OCI-LY7 (cell line): Measurements from ENCODE around the gene FLT3. TPM values are rescaled to one million over a fixed set of nuclear protein-coding genes. Genes with fewer than 3 reads are reported as not detected.

ENCODE experiments used
- BruUV-seq: library from RNA; stranded (reverse); fragments of 400-500 nt; replicated peaks from 2 replicates; lab custom pipeline; 2021; lab: Mats Ljungman, UMichigan
- CTCF ChIA-PET: fragments of 300-600 bp; sonication (Branson Sonifier 250); formaldehyde crosslinking; loops from one replicate; lab custom pipeline; 2022; ENCODE audit warnings: antibody characterized with exemption; ENCODE audit not compliant: unreplicated experiment; lab: Charles Lee
- POLR2A ChIA-PET: fragments of 300-600 bp; sonication (Branson Sonifier 250); formaldehyde crosslinking; loops from one replicate; lab custom pipeline; 2022; ENCODE audit warnings: antibody characterized with exemption; lab: Charles Lee
- DNase-seq: peaks from one replicate; pipeline ENCODE4 v3.0.0-alpha.2; 2015; ENCODE audit warnings: low spot score
- H2AFZ ChIP-seq: fragments of 200-600 bp; sonication (generic), shearing (Covaris generic); 2 replicates; pipeline ENCODE4 v1.6.1; 2014; ENCODE audit warnings: mild to moderate bottlenecking, antibody characterized with exemption, low read length, moderate library complexity
- H3K27ac ChIP-seq: fragments of 200-600 bp; sonication (generic); 2 replicates; pipeline ENCODE4 v1.5.1; 2014; ENCODE audit warnings: mixed run types, low read depth, mild to moderate bottlenecking, moderate library complexity, low read length, inconsistent platforms; ENCODE audit not compliant: poor library complexity, severe bottlenecking
- H3K36me3 ChIP-seq: fragments of 200-600 bp; sonication (generic); 2 replicates; pipeline ENCODE4 v1.6.1; 2014; ENCODE audit warnings: mild to moderate bottlenecking, antibody characterized with exemption, low read length, moderate library complexity, mixed read lengths; ENCODE audit not compliant: insufficient read depth
- H3K4me1 ChIP-seq: fragments of 200-600 bp; sonication (generic); 2 replicates; pipeline ENCODE4 v1.5.1; 2014; ENCODE audit warnings: mild to moderate bottlenecking, low read length; ENCODE audit not compliant: insufficient read depth, poor library complexity, severe bottlenecking
- H3K4me2 ChIP-seq: fragments of 200-600 bp; sonication (generic); 2 replicates; pipeline ENCODE4 v1.6.1; 2014; ENCODE audit warnings: mild to moderate bottlenecking, low read length
- H3K4me3 ChIP-seq: fragments of 200-600 bp; sonication (generic); 2 replicates; pipeline ENCODE4 v1.5.1; 2014; ENCODE audit warnings: mild to moderate bottlenecking, low read depth, low read length; ENCODE audit not compliant: poor library complexity, severe bottlenecking
- H3K79me2 ChIP-seq: fragments of 200-600 bp; sonication (generic); 2 replicates; pipeline ENCODE4 v1.6.1; 2016; ENCODE audit warnings: low read depth, mild to moderate bottlenecking, low read length, moderate library complexity, mixed read lengths; ENCODE audit not compliant: insufficient read depth
- H3K9me2 ChIP-seq: fragments of 200-600 bp; sonication (generic); 2 replicates; pipeline ENCODE4 v1.6.1; 2016; ENCODE audit warnings: mild to moderate bottlenecking, low read length, mixed read lengths; ENCODE audit not compliant: insufficient read depth
- H3K9me3 ChIP-seq: fragments of 200-600 bp; sonication (generic); 2 replicates; pipeline ENCODE4 v1.6.1; 2014; ENCODE audit warnings: mild to moderate bottlenecking, mixed run types, low read length, mixed read lengths
- H4K20me1 ChIP-seq: fragments of 200-600 bp; sonication (generic); 2 replicates; pipeline ENCODE4 v1.6.1; 2014; ENCODE audit warnings: mild to moderate bottlenecking, antibody characterized with exemption, low read length, moderate library complexity, mixed read lengths; ENCODE audit not compliant: insufficient read depth
- EZH2phosphoT487 ChIP-seq: fragments of 200-600 bp; sonication (generic); IDR thresholded peaks from 2 replicates; pipeline ENCODE4 v1.6.1; 2018; ENCODE audit warnings: low read depth, borderline replicate concordance, mild to moderate bottlenecking, mixed run types, antibody characterized with exemption, low read length, moderate library complexity, mixed read lengths
- intact Hi-C: fragments of 100-400 bp; cut with micrococcal nuclease; formaldehyde crosslinking; loops from one replicate; pipeline ENCODE4 v1.10.0; 2022; ENCODE audit not compliant: unreplicated experiment
- total RNA-seq, 2 experiments: library from RNA; depleted of rRNA in 1 of 2; stranded (reverse); fragments of >200 nt in 1 of 2; shearing (Covaris generic) in 1 of 2; gene quantifications; 2 replicates each; pipeline ENCODE4 v1.2.3, GENCODE V29; 2014 to 2022
- TF ChIP-seq, protein P1 (sequence below): fragments of 200-600 bp; sonication (generic); conservative IDR thresholded peaks from 2 replicates; pipeline ENCODE4 v1.5.1; 2014; ENCODE audit warnings: mild to moderate bottlenecking, antibody characterized with exemption, low read length, moderate library complexity, mixed read lengths

The FLT3 gene
- total RNA-seq, 2 experiments from 2014 or later, result not detected

DNA sequence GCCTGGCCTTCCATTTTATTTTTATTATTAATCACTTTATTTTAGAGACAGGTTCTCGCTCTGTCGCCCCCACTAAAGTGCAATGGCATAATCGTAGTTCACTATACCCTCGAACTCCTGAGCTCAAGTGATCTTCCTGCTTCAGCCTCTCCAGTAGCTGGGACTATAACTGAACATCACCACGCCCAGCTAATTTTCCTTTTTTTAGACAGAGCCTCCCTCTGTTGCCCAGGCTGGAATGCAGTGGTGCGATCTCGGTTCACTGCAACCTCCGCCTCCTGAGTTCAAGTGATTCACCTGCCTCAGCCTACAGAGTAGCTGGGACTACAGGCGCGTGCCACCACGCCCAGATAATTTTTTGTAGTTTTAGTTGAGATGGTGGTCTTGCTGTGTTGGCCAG is 31.3 kb upstream of the FLT3 start:
- BruUV-seq, result no TSS peak
- intact Hi-C loops, result loop anchor here (2.0 kb wide), 1 partner anchor 505 kb away; no protein-coding TSS in a partner anchor
- H3K4me1 ChIP-seq, result peaks cover 2% of the 10 kb centered on the region

DNA sequence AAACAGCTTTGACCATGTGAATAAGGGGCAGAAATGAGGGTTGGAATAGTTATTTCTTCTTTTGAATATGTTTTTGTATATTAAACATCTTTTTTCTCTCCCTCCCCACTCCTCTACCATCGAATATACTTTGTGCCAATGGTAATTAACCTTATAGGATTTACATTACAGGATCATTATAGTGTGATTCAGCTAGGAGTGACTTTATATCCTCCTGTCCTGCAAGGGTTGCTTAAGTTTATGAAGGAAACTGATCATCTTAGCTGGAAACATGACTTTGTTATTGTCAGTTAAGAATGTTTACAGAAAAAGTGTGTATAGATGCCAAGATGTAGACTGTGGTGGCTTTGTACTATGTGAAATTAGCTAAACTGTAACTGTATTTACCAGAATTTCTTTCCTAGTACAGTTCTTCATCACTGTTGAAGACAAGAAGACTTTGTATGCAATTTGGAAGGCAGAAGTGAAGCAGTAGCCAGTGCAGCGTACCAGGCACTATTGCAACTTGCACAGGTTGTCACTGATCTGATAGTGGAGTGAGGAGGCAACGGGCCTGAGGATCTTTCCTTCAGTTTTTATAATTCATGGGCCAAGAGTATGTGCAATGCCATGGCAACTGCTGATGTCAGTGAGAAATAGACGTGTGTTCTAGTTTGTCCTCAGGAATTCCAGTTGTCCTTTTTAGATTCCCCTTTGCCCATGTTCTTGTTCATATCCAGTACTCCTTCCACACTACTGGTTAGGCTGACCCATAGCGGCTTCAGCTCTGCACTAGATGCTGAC is 29.7 kb upstream of the FLT3 start:
- no peak overlapping the region for H3K4me2 ChIP-seq
- DNase-seq, result no peak
- H3K9me2 ChIP-seq, result no peaks in the 10 kb centered on the region
- H3K4me3 ChIP-seq, result no peak overlapping the region
- no peaks in the 10 kb centered on the region for H3K79me2 ChIP-seq
- H3K9me3 ChIP-seq, result no peaks in the 10 kb centered on the region
- H3K4me1 ChIP-seq, result no peaks in the 10 kb centered on the region
- TF ChIP-seq EZH2phosphoT487, result no peak
- TF ChIP-seq, protein P1, sequence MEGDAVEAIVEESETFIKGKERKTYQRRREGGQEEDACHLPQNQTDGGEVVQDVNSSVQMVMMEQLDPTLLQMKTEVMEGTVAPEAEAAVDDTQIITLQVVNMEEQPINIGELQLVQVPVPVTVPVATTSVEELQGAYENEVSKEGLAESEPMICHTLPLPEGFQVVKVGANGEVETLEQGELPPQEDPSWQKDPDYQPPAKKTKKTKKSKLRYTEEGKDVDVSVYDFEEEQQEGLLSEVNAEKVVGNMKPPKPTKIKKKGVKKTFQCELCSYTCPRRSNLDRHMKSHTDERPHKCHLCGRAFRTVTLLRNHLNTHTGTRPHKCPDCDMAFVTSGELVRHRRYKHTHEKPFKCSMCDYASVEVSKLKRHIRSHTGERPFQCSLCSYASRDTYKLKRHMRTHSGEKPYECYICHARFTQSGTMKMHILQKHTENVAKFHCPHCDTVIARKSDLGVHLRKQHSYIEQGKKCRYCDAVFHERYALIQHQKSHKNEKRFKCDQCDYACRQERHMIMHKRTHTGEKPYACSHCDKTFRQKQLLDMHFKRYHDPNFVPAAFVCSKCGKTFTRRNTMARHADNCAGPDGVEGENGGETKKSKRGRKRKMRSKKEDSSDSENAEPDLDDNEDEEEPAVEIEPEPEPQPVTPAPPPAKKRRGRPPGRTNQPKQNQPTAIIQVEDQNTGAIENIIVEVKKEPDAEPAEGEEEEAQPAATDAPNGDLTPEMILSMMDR, result no peak
- H4K20me1 ChIP-seq, result no peaks in the 10 kb centered on the region
- ChIA-PET CTCF (no interaction called here), POLR2A (interaction anchor here (0.9 kb wide), 1 partner anchor 18 kb away, joined by 5 read pairs; no protein-coding TSS in a partner anchor)
- intact Hi-C loops, result no loop called here
- no peaks in the 10 kb centered on the region for H3K36me3 ChIP-seq
- H3K27ac ChIP-seq, result no peak overlapping the region
- H2AFZ ChIP-seq, result no peak overlapping the region
- BruUV-seq, result no TSS peak

More for the DNA sequence above, 31.3 kb upstream of the FLT3 start:
- ChIA-PET CTCF (no interaction called here), POLR2A (interaction anchor here (0.6 kb wide), 1 partner anchor 140 kb away, joined by 3 read pairs; no protein-coding TSS in a partner anchor)
- no peak for DNase-seq
- Histone ChIP-seq H3K4me2 (no peak overlapping the region), H3K9me3 (no peaks in the 10 kb centered on the region), H2AFZ (no peak overlapping the region), H3K4me3 (no peak overlapping the region), H3K36me3 (no peaks in the 10 kb centered on the region), H3K9me2 (no peaks in the 10 kb centered on the region), H3K27ac (no peak overlapping the region), H4K20me1 (no peaks in the 10 kb centered on the region), H3K79me2 (peaks cover under 1% of the 10 kb centered on the region; the same call in 1 of the 2 replicates)
- TF ChIP-seq, protein P1, result no peak
- TF ChIP-seq EZH2phosphoT487, result no peak

DNA sequence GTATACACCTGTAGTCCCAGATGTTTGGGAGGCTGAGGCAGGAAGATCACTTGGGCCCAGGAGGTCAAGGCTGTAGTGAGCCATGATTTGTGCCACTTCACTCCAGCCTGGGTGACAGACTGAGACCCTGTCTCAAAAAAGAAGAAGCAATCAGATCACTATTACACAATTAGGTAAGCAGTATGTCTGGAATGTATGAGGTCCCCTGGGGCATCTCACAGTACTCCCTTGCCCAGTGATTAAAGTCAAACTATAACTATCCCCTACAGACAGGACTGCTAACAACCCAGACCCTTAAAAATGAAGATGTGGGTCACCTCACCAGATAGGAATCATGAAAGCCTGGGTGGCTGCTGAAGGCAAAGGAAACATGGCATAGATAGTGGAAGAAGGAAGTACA is 28.6 kb upstream of the FLT3 start:
- Histone ChIP-seq H3K36me3 (no peaks in the 10 kb centered on the region), H3K9me3 (no peaks in the 10 kb centered on the region), H3K4me1 (no peaks in the 10 kb centered on the region), H3K4me2 (no peak overlapping the region), H3K4me3 (no peak overlapping the region), H2AFZ (no peak overlapping the region), H4K20me1 (no peaks in the 10 kb centered on the region), H3K27ac (no peak overlapping the region), H3K79me2 (no peaks in the 10 kb centered on the region), H3K9me2 (no peaks in the 10 kb centered on the region)
- DNase-seq, result no peak
- TF ChIP-seq, protein P1, result no peak
- no peak for TF ChIP-seq EZH2phosphoT487
- intact Hi-C loops, result no loop called here
- BruUV-seq, result no TSS peak
- ChIA-PET CTCF (no interaction called here), POLR2A (interaction anchor here (0.9 kb wide), 1 partner anchor 19 kb away, joined by 5 read pairs; no protein-coding TSS in a partner anchor)
